Stimulated activated CD8-positive, alpha-beta memory T cell treated with anti-CD3 and anti-CD28 coated beads, Interleukin-4, amount 100 ng/mL, for 48 hours (primary cell): ENCODE data around the gene PXK.
A peak's percentile ranks its signal among the peaks of the same experiment; 100 is the strongest.

Source experiments
- DNase-seq: peaks from one replicate; pipeline ENCODE4 v3.0.0-alpha.2; 2020

PXK gene

DNA sequence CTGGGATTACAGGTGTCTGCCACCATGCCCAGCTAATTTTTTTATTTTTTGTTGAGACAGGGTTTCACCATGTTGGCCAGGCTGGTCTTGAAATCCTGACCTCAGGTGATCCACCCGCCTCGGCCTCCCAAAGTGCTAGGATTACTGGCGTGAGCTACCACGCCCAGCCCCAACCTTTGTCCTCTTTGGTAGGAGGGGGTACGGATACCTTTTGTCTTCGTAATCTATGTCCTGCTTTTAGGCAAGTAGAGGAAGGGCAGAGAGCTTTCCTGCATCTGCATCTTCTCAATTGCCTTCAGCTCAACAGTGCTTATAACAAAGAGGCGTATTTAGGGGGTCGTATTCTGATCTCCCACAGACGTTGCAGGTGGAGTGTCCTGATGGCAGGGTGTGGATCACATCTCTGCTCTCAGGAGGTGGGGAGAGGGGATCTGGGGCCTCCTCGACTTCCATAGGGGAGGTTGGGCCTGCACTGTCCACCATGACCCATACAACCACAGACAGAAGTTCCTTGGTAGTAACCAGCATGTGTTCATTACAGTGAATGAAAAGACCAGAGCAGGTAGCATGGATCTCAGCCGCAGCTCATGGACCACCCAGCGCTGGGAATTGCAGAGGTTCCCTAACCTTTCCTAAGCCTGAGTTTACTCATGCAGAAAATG is 137.8 kb downstream of the PXK start:
- no peak for DNase-seq

DNA sequence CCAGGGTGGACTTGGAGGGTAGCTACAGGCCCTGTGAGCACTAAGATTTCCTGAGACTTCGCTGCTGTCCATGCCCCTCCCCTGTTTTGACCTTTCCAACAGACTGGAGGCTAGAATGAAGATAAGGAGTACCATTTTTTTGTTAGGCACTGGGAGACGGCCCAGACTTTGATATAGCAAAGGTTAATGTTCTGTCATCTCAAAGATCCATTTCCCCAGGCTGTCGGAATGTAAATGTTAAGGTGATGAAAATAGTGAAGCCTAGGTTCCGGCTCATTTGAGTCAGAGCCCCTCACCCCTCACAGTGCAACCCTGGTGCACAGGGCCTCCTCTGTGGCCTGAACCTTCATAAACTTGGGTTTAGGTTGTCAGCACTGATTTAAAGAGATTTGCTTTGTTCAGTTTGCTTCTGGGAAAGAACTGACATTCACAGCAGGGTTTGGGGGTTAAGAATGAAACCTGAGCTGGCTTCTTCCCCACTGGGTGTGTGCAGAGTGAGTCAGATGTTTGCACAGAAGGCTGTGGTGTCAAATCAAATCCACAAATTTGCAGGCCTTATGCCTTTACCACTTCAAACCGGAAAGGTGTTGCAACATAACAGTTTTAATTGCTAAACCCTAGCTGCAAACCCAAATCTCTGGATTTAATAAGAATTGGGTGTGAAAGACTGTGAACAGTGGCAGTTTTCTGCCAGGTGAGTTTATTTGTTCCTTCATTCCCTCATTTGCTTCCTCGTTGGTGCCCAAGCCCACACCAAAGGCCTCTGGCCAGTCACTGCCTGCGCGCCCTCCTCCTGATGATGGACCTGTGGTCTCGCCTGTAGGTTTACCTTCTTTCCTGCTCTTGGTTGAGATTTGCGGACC is 138.6 kb downstream of the PXK start:
- peak; percentile 69 for DNase-seq

DNA sequence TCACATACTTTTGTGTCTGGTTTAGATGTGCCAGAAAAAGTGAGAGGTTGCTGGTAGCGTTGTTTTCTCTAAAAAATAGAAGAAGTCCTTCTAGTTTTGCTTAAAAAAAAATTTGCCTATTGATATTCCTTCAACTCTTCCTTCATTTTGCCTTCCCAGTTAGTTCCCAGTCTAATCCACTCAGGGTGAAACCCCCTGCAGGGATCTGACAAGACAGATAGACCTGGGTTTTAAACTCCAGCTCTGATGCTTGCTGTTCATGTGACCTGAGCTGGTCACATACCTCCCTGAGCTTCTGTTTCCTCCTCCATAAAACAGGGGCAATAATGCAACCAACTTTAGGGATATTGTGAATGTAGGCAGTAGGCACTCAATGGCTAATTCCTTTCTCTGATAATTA is 140.6 kb downstream of the PXK start:
- no peak for DNase-seq

DNA sequence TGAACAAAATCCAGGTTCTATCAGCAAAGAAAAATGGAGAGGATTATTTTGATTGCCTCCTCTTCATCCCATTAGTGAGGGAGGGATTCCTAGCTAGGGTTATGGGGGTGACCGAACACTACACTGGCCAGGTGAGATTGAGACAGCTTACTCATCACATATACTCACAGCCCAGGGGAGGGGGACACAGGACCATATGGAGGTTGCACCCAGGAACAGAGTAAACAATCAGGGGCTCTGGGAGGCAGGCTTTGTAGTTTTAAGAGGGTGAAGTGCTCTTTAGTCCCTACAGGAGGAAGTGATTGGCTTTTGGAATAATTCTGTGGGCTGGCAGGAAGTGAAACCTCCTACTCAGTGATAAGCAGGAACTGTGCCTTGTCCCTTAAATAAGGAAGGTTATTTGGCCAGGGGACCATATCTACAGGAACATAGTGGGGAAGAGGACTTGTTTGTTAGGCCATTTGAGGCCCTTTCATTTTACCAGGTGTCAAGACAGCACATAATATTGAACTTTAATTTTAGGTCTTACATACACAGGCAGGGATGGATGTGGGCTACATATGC is 141.7 kb downstream of the PXK start:
- no peak for DNase-seq

DNA sequence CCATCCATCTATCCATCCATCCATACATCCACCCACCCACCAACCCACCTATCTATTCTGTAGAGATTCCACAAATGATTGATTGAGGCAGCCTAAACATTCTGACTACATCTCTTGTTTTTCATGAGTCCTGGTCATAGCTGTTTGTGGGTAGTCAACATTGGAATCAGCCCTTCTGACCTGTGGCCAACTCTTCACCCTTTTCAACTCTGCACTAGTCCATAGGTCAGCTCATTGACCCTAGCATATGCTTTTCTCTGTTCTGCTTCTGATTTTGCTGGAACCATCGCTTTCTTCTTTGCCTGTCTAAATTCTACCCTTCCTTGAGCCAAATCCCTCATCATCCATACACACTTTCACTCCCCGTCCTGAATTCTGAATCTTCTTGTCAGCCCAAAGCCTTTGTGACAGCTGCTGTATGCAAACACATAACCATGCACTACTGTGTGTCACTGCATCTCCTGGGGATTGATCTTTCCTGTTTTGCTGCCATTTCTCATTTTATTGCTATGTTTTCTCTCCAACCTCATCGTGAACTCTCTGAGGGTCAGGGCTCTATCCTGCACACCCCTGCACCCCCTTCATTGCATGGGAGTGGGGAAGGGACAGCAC is 142.4 kb downstream of the PXK start:
- no peak for DNase-seq
